GM20000 (cell line): Measurements from ENCODE around the gene KLHDC4.

Source experiments
- DNase-seq: peaks from one replicate; pipeline ENCODE4 v3.0.0; 2012; ENCODE audit warnings: low spot score
- CTCF ChIP-seq: IDR thresholded peaks from 2 replicates; pipeline ENCODE4 v1.5.1; 2012; ENCODE audit warnings: mild to moderate bottlenecking, control low read depth; ENCODE audit errors: extremely low read depth, missing control alignments

KLHDC4 gene

GRCh38 chr16:87669672-87670071 lies 96.1 kb downstream of the KLHDC4 start:
- TF ChIP-seq CTCF, result no peak

DNA sequence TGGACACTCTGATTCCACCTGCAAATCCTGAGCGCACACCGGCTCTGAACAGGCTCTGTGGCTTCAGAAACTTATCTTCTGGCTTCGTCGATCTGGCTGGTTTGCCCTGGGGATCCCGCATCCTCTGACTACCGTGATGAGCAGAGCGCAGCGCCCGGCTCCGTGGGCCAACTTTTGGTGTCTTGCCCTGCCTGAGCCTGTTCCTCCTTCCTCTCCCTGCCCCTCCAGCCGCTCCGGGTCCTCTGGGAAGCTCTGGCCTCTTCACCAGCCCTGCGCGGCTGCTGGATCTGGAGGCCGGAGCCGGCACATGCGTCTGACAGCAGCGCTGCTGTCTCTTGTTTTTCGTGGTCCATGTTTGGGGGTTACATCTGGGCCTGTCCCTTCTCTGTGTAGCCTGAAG lies 97.8 kb downstream of the KLHDC4 start:
- no peak for DNase-seq
- no peak for TF ChIP-seq CTCF

More at GRCh38 chr16:87669672-87670071, 96.1 kb downstream of the KLHDC4 start:
- no peak for DNase-seq

- DNase-seq, result no peak
- no peak for TF ChIP-seq CTCF
Measured at GRCh38 chr16:87667443-87667842, 98.3 kb downstream of the KLHDC4 start.

DNA sequence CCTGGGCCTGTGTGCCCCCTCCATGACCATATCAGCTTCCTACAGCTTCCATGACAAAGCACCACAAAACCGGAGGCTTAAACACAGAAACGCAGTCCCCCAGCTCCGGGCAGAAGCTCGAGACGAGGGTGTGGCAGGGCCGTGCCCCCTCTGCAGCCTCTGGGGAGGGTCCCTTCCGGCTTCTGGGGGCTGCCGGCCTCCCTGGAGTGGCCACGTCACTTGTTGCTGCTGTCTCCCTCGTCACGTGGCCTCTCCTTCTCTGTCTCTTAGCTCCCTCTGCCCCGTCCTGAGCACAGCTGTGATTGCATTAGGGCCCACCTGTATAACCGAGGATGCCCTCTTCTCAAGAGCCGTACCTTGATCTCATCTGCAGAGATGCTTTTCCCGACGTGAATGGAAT lies 98.9 kb downstream of the KLHDC4 start:
- TF ChIP-seq CTCF, result no peak
- no peak for DNase-seq

- no peak for DNase-seq
- TF ChIP-seq CTCF, result no peak
Measured at GRCh38 chr16:87665193-87665592, 100.6 kb downstream of the KLHDC4 start.

- no peak for TF ChIP-seq CTCF
- no peak for DNase-seq
Measured at GRCh38 chr16:87664792-87665191, 101.0 kb downstream of the KLHDC4 start.

DNA sequence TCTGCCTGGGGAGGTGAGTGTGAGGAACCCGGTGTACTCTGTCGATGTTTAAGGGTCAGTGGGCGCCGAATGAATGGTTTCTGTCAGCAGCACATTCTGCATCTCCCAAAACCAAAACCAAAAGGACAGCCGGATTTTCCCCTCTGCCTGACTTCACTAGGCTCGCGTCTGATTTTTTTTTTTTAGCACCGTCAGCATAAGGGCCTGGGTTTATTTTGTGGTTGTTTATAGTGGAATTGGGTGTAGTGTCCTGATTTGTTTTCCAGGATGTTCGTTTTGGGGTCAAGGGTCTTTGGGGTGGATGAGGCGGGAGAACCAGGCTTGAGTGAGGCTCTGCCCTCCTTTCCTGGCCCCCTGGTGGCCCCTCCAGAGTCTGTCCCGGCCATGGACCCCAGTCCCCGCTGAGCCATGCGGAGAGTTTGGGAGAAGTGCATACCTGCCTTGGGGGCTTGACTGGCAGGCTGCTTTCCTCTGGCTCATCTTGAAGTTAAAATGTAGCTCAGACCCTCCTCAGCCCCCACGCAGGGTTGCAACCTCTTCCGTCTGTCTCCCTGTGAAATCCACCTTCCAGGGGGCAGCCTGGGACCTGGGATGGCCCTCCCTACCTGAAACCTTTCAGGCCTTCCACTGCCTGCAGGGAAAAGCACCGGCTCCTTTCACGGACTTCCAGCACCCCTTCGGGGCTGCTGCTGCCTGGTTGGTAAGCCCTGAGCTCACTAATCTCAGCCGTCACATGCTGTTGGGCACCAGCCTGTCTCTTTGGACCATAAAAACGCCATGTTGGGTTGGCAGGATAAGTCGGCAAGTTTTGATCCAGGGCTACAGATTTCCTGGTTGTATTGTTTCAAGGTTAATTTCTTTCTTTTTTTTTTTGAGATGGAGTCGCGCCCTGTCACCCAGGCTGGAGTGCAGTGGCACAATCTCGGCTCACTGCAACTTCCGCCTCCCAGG lies 103.3 kb downstream of the KLHDC4 start:
- DNase-seq, result no peak
- no peak for TF ChIP-seq CTCF
